Measurements from ENCODE around the gene IPO11.
"Not testable (repeated sequence)": the region's sequence is repeated elsewhere in the genome, so short reads cannot be mapped to it uniquely, and the experiment has no call there.

Gene IPO11

GRCh38 chr5:62614355-62614754, 201.8 kb downstream of the IPO11 start:
- FAIRE-seq (no peak), DNase-seq (ENCODE audit: insufficient read length, low spot score) (no peak)
- TF ChIP-seq SPI1 (IDR thresholded peaks at IDR 0.05; ENCODE audit: low read depth, low read length) (no peak), TAF1 (IDR thresholded peaks at IDR 0.05; ENCODE audit: low read depth, low read length) (no peak), POLR2AphosphoS5 (IDR thresholded peaks at IDR 0.05; ENCODE audit: low read depth, low read length) (no peak), POU2F2 (IDR thresholded peaks at IDR 0.05; ENCODE audit: low read depth, low read length) (no peak), POLR2A (IDR thresholded peaks at IDR 0.05; ENCODE audit: low read depth, low read length) (no peak), PAX5 (IDR thresholded peaks at IDR 0.05; ENCODE audit: insufficient read depth, low read length, severe bottlenecking) (no peak)

GRCh38 chr5:62616615-62617277, 204.2 kb downstream of the IPO11 start:
- TF ChIP-seq SPI1 (IDR thresholded peaks at IDR 0.05; ENCODE audit: low read depth, low read length) (no peak), POLR2A (IDR thresholded peaks at IDR 0.05; ENCODE audit: low read depth, low read length) (no peak), POLR2AphosphoS5 (IDR thresholded peaks at IDR 0.05; ENCODE audit: low read depth, low read length) (no peak), PAX5 (IDR thresholded peaks at IDR 0.05; ENCODE audit: insufficient read depth, low read length, severe bottlenecking) (no peak), TAF1 (IDR thresholded peaks at IDR 0.05; ENCODE audit: low read depth, low read length) (no peak), POU2F2 (IDR thresholded peaks at IDR 0.05; ENCODE audit: low read depth, low read length) (no peak)
- FAIRE-seq = no peak
- DNase-seq (ENCODE audit: insufficient read length, low spot score) = no peak

DNA sequence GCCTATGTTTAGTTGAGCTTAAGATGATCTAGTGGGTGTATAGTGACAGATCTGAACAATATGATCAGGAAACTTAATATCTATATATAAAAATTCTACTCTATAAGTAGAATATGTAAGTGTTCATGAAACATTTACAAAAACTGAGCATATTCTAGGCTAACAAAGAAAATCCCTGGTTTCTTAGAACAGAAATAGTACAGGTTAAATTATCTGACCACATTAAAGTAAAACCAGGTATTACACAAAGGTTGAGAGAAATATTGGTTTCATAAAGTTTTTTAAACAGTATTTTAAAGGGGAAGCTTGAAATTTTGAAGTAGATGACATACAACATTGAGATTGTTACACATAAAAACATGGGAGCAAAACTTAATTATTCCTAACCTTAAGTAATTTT, 205.4 kb downstream of the IPO11 start:
- no peak for FAIRE-seq
- TF ChIP-seq PAX5 (IDR thresholded peaks at IDR 0.05; ENCODE audit: insufficient read depth, low read length, severe bottlenecking) (no peak), POU2F2 (IDR thresholded peaks at IDR 0.05; ENCODE audit: low read depth, low read length) (no peak), POLR2AphosphoS5 (IDR thresholded peaks at IDR 0.05; ENCODE audit: low read depth, low read length) (no peak)
- no peak for DNase-seq (ENCODE audit: insufficient read length, low spot score)

GRCh38 chr5:62620761-62621160, 208.2 kb downstream of the IPO11 start:
- no peak for FAIRE-seq
- DNase-seq (ENCODE audit: insufficient read length, low spot score) = no peak
- TF ChIP-seq SPI1 (IDR thresholded peaks at IDR 0.05; ENCODE audit: low read depth, low read length) = no peak

DNA sequence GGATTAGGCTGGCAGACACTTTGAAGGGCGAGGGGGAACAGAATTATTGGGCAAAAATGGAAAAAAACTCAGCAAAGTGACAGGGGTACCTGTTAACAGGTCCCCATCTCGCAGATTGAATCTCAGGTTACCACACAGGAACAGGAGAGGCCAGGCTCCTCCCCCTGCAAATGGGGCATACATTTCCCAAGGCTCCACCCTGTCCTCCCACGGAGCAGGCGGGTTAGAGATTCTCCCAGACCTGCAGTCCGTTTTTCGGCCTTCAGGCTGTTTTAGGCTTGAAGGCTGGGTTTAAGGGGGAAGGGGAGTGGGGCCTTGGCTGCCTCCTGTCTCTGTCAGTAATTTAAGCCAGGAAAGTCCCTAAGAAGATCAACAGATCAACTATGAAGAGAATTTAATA, 208.7 kb downstream of the IPO11 start:
- FAIRE-seq (no peak), DNase-seq (ENCODE audit: insufficient read length, low spot score) (no peak)
- TF ChIP-seq POLR2AphosphoS5 (IDR thresholded peaks at IDR 0.05; ENCODE audit: low read depth, low read length) (no peak), POLR2A (IDR thresholded peaks at IDR 0.05; ENCODE audit: low read depth, low read length) (no peak), TAF1 (IDR thresholded peaks at IDR 0.05; ENCODE audit: low read depth, low read length) (no peak), POU2F2 (IDR thresholded peaks at IDR 0.05; ENCODE audit: low read depth, low read length) (no peak), SPI1 (IDR thresholded peaks at IDR 0.05; ENCODE audit: low read depth, low read length) (no peak), PAX5 (IDR thresholded peaks at IDR 0.05; ENCODE audit: insufficient read depth, low read length, severe bottlenecking) (no peak)

DNA sequence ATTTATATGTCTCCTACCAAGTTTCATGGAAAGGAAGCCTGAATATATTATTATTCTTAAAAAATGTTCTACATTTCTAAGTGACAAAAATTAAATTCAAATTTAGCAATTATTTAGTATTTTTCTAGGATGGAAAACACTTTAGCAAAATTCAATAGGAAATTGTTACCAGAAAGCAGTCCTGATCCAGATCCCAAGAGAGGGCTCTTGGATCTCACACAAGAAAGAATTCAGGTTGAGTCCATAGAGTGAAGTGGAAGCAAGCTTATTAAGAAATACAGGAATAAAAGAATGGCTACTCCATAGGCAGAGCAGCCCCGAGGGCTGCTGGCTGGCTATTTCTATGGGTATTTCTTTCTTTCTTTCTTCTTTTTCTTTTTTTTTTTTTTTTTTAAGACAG, 210.7 kb downstream of the IPO11 start:
- DNase-seq (ENCODE audit: insufficient read length, low spot score) (no peak), FAIRE-seq (no peak)
- TF ChIP-seq PAX5 (IDR thresholded peaks at IDR 0.05; ENCODE audit: insufficient read depth, low read length, severe bottlenecking) (no peak), SPI1 (IDR thresholded peaks at IDR 0.05; ENCODE audit: low read depth, low read length) (no peak), POLR2AphosphoS5 (IDR thresholded peaks at IDR 0.05; ENCODE audit: low read depth, low read length) (no peak), POU2F2 (IDR thresholded peaks at IDR 0.05; ENCODE audit: low read depth, low read length) (no peak), TAF1 (IDR thresholded peaks at IDR 0.05; ENCODE audit: low read depth, low read length) (no peak), POLR2A (IDR thresholded peaks at IDR 0.05; ENCODE audit: low read depth, low read length) (no peak)

- FAIRE-seq; DNase-seq (ENCODE audit: insufficient read length, low spot score): not testable (repeated sequence)
These were observed 211.9 kb downstream of the IPO11 start for GRCh38 chr5:62624436-62624835.

GRCh38 chr5:62626534-62626933, 214.0 kb downstream of the IPO11 start:
- no peak for DNase-seq (ENCODE audit: insufficient read length, low spot score)
- TF ChIP-seq TAF1 (IDR thresholded peaks at IDR 0.05; ENCODE audit: low read depth, low read length) = no peak
- TF ChIP-seq PAX5 (IDR thresholded peaks at IDR 0.05; ENCODE audit: insufficient read depth, low read length, severe bottlenecking) = no peak
- no peak for TF ChIP-seq POLR2AphosphoS5 (IDR thresholded peaks at IDR 0.05; ENCODE audit: low read depth, low read length)
- no peak for TF ChIP-seq POU2F2 (IDR thresholded peaks at IDR 0.05; ENCODE audit: low read depth, low read length)
- TF ChIP-seq POLR2A (IDR thresholded peaks at IDR 0.05; ENCODE audit: low read depth, low read length) = no peak
- no peak for TF ChIP-seq SPI1 (IDR thresholded peaks at IDR 0.05; ENCODE audit: low read depth, low read length)
- no peak for FAIRE-seq

- TF ChIP-seq PAX5 (IDR thresholded peaks at IDR 0.05; ENCODE audit: insufficient read depth, low read length, severe bottlenecking) (no peak), POLR2AphosphoS5 (IDR thresholded peaks at IDR 0.05; ENCODE audit: low read depth, low read length) (no peak), TAF1 (IDR thresholded peaks at IDR 0.05; ENCODE audit: low read depth, low read length) (no peak), POU2F2 (IDR thresholded peaks at IDR 0.05; ENCODE audit: low read depth, low read length) (no peak), POLR2A (IDR thresholded peaks at IDR 0.05; ENCODE audit: low read depth, low read length) (no peak), SPI1 (IDR thresholded peaks at IDR 0.05; ENCODE audit: low read depth, low read length) (no peak)
- FAIRE-seq (no peak), DNase-seq (ENCODE audit: insufficient read length, low spot score) (no peak)
These were observed 214.6 kb downstream of the IPO11 start for GRCh38 chr5:62627121-62627520.

- peak; percentile 31 for FAIRE-seq
- TF ChIP-seq SPI1 (IDR thresholded peaks at IDR 0.05; ENCODE audit: low read depth, low read length) (no peak), PAX5 (IDR thresholded peaks at IDR 0.05; ENCODE audit: insufficient read depth, low read length, severe bottlenecking) (no peak), POLR2AphosphoS5 (IDR thresholded peaks at IDR 0.05; ENCODE audit: low read depth, low read length) (no peak), POU2F2 (IDR thresholded peaks at IDR 0.05; ENCODE audit: low read depth, low read length) (no peak), POLR2A (IDR thresholded peaks at IDR 0.05; ENCODE audit: low read depth, low read length) (no peak), TAF1 (IDR thresholded peaks at IDR 0.05; ENCODE audit: low read depth, low read length) (no peak)
- no peak for DNase-seq (ENCODE audit: insufficient read length, low spot score)
These were observed 215.3 kb downstream of the IPO11 start for GRCh38 chr5:62627901-62628300.

Data from GM12891 (cell line).